HepG2 (cell line): ENCODE data around the gene TTYH2. TPM values are rescaled to one million over a fixed set of nuclear protein-coding genes. Genes with fewer than 3 reads are reported as not detected.

Experiments
- BORCS8-MEF2B ChIP-seq: sonication (generic); formaldehyde crosslinking; IDR thresholded peaks from 2 replicates; pipeline ENCODE4 v1.8.0; 2022; ENCODE audit warnings: mild to moderate bottlenecking, missing genetic modification reagents
- CBX5 ChIP-seq: sonication (generic); formaldehyde crosslinking; IDR thresholded peaks from 2 replicates; pipeline ENCODE4 v1.4.0; 2020; ENCODE audit warnings: missing genetic modification reagents, borderline replicate concordance
- EHMT2 ChIP-seq: fragments of 200-600 bp; sonication (generic); IDR thresholded peaks from 2 replicates; pipeline ENCODE4 v1.7.0; 2017; ENCODE audit warnings: antibody characterized with exemption, low read depth, low read length, borderline replicate concordance
- ETV5 ChIP-seq: IDR thresholded peaks from 2 replicates; pipeline ENCODE4 v1.6.1; 2018; ENCODE audit warnings: missing biosample characterization, missing genetic modification reagents, inconsistent platforms, borderline replicate concordance
- ETV6 ChIP-seq: sonication (generic); formaldehyde crosslinking; conservative IDR thresholded peaks from 2 replicates; pipeline ENCODE4 v1.4.0; 2020; ENCODE audit warnings: missing genetic modification reagents
- FOXM1 ChIP-seq: sonication (generic); formaldehyde crosslinking; IDR thresholded peaks from 2 replicates; pipeline ENCODE4 v1.5.0; 2020; ENCODE audit warnings: missing genetic modification reagents
- HES4 ChIP-seq: sonication (generic); formaldehyde crosslinking; IDR thresholded peaks from 2 replicates; pipeline ENCODE4 v1.9.0; 2021; ENCODE audit warnings: mild to moderate bottlenecking, missing genetic modification reagents, borderline replicate concordance
- HOXA3 ChIP-seq: sonication (generic); formaldehyde crosslinking; IDR thresholded peaks from 2 replicates; pipeline ENCODE4 v1.5.0; 2020; ENCODE audit warnings: missing genetic modification reagents
- MEIS2 ChIP-seq: sonication (generic); formaldehyde crosslinking; IDR thresholded peaks from 2 replicates; pipeline ENCODE4 v1.9.0; 2021; ENCODE audit warnings: mild to moderate bottlenecking, missing genetic modification reagents
- MTF2 ChIP-seq: sonication (generic); formaldehyde crosslinking; IDR thresholded peaks from 2 replicates; pipeline ENCODE4 v1.5.0; 2020; ENCODE audit warnings: missing genetic modification reagents, borderline replicate concordance
- NFKBIZ ChIP-seq: IDR thresholded peaks from 2 replicates; pipeline ENCODE4 v1.6.1; 2018; ENCODE audit warnings: missing genetic modification reagents, missing compliant biosample characterization
- NFYC ChIP-seq: IDR thresholded peaks from 2 replicates; pipeline ENCODE4 v1.6.1; 2016; ENCODE audit warnings: missing genetic modification reagents, missing compliant biosample characterization
- NR0B2 ChIP-seq: sonication (generic); formaldehyde crosslinking; IDR thresholded peaks from 2 replicates; pipeline ENCODE4 v1.4.0; 2020; ENCODE audit warnings: mild to moderate bottlenecking, missing genetic modification reagents
- SNRNP70 ChIP-seq: fragments of 200-400 bp; formaldehyde crosslinking; IDR thresholded peaks from 2 replicates; pipeline ENCODE4 v1.6.1; 2017; ENCODE audit warnings: mild to moderate bottlenecking, low read depth, low read length, moderate library complexity
- STAT5B ChIP-seq: sonication (generic); formaldehyde crosslinking; IDR thresholded peaks from 2 replicates; pipeline ENCODE4 v1.4.0; 2020; ENCODE audit warnings: missing genetic modification reagents
- TSC22D2 ChIP-seq: sonication (generic); formaldehyde crosslinking; IDR thresholded peaks from 2 replicates; pipeline ENCODE4 v1.5.1; 2020; ENCODE audit warnings: missing genetic modification reagents, mild to moderate bottlenecking, borderline replicate concordance
- ZNF430 ChIP-seq: sonication (generic); formaldehyde crosslinking; IDR thresholded peaks from 2 replicates; pipeline ENCODE4 v1.9.0; 2021; ENCODE audit warnings: mild to moderate bottlenecking, missing genetic modification reagents
- ZNF441 ChIP-seq: sonication (generic); formaldehyde crosslinking; IDR thresholded peaks from 2 replicates; pipeline ENCODE4 v1.7.0; 2021; ENCODE audit warnings: missing genetic modification reagents, borderline replicate concordance
- ZNF446 ChIP-seq: sonication (generic); formaldehyde crosslinking; IDR thresholded peaks from 2 replicates; pipeline ENCODE4 v1.5.0; 2020; ENCODE audit warnings: mild to moderate bottlenecking, missing genetic modification reagents
- ZNF557 ChIP-seq: sonication (generic); formaldehyde crosslinking; IDR thresholded peaks from 2 replicates; pipeline ENCODE4 v1.4.0; 2020; ENCODE audit warnings: missing genetic modification reagents
- ZNF589 ChIP-seq: sonication (generic); formaldehyde crosslinking; conservative IDR thresholded peaks from 2 replicates; pipeline ENCODE4 v1.8.0; 2022; ENCODE audit warnings: mild to moderate bottlenecking, moderate library complexity, missing genetic modification reagents
- ZNF639 ChIP-seq: conservative IDR thresholded peaks from 2 replicates; pipeline ENCODE4 v1.6.1; 2018; ENCODE audit warnings: missing genetic modification reagents
- ZNF7 ChIP-seq: IDR thresholded peaks from 2 replicates; pipeline ENCODE4 v1.6.1; 2016; ENCODE audit warnings: missing biosample characterization, missing genetic modification reagents
- ZNF773 ChIP-seq: sonication (generic); formaldehyde crosslinking; IDR thresholded peaks from 2 replicates; pipeline ENCODE4 v1.4.0; 2020; ENCODE audit warnings: missing genetic modification reagents, borderline replicate concordance
- ZNF780A ChIP-seq: sonication (generic); formaldehyde crosslinking; IDR thresholded peaks from 2 replicates; pipeline ENCODE4 v1.8.0; 2022; ENCODE audit warnings: mild to moderate bottlenecking, missing genetic modification reagents, moderate library complexity
- polyA plus RNA-seq, 8 experiments: library from polyadenylated mRNA; depleted of rRNA in 3 of 8; stranded (reverse) in 7 of 8; unstranded in 1 of 8; fragments of >200 nt; fragmentation: Illumina TruSeq in 4 of 8; extraction: Trizol in 4 of 8; gene quantifications; 2 replicates each; pipeline versions ENCODE4 v1.2.1 to v1.2.3, GENCODE V29; 2011 to 2016; ENCODE audit warnings: low read depth in 4 of 8, missing spikeins in 1 of 8, mixed read lengths in 1 of 8; ENCODE audit not compliant: insufficient read depth in 1 of 8
- total RNA-seq, 5 experiments: library from RNA; depleted of rRNA; stranded (reverse); fragments of >200 nt; fragmentation: Illumina TruSeq; extraction: Trizol; gene quantifications; 2 replicates each; pipeline ENCODE4 v1.2.3, GENCODE V29; 2016; ENCODE audit warnings: low read depth in 1 of 5
- TF ChIP-seq, protein P1 (sequence below): sonication (generic); formaldehyde crosslinking; conservative IDR thresholded peaks from 2 replicates; pipeline ENCODE4 v1.4.0; 2020; ENCODE audit warnings: missing genetic modification reagents
- TF ChIP-seq, protein P2 (sequence below): IDR thresholded peaks from 2 replicates; pipeline ENCODE4 v1.6.1; 2016; ENCODE audit warnings: low read depth

The TTYH2 gene
- total and polyA plus RNA-seq, 2 of the 13 experiments (the other 11 are each of a cell fraction or from before 2014, with no cell fraction given), result 0.77 to 0.96 TPM

DNA sequence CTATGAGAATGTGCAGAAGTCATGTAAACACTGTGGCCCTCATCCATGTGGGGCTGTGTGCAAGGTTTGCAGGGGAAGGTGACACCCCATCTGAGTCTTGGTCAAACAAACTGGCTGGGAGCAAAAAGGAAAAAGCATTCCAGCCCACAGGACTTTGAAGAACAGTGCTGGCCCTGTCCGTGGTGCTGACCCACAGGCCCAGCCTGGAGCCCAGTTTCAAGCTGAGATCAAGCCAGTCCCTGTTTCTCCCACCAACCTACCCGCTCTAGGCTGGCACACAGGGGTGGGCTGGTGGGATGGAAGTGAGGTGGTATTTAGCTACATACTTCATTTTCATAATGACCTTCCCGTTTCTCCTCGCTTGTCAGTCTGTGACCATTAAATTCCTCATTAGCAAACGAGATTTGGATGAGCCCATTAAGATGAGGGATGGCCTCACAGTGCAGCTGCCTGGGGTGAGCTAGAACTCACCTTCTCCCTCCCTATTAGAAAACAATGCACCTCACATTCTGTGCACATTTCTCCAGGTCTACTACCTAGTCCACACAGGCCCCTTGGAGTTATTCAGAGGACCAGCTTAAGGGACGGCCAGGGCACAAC, 22.5 kb upstream of the TTYH2 start (continued):
- TF ChIP-seq HES4 (CRISPR knock-in tag) (peak; percentile 79), ZNF446 (CRISPR knock-in tag) (peak; percentile 65), ZNF441 (CRISPR knock-in tag) (no peak), NFYC (CRISPR knock-in tag) (no peak), HOXA3 (CRISPR knock-in tag) (0 out of 2 replicates have a peak, but pooled peaks have one; percentile 40), MEIS2 (peak; percentile 88), EHMT2 (peak; percentile 62; the same call in 1 of the 2 replicates), ZNF557 (0 out of 2 replicates have a peak, but pooled peaks have one; percentile 58), ZNF589 (CRISPR knock-in tag) (0 out of 2 replicates have a peak, but pooled peaks have one; percentile 40), CBX5 (CRISPR knock-in tag) (no peak), ZNF773 (CRISPR knock-in tag) (peak; percentile 87; the same call in 1 of the 2 replicates), MTF2 (CRISPR knock-in tag) (no peak), NFKBIZ (0 out of 2 replicates have a peak, but pooled peaks have one; percentile 34), SNRNP70 (no peak), BORCS8-MEF2B (peak; percentile 75), ZNF430 (peak; percentile 66; the same call in 1 of the 2 replicates), FOXM1 (CRISPR knock-in tag) (0 out of 2 replicates have a peak, but pooled peaks have one; percentile 72), STAT5B (CRISPR knock-in tag) (no peak), ETV6 (CRISPR knock-in tag) (peak; percentile 69; the same call in 1 of the 2 replicates), TSC22D2 (CRISPR knock-in tag) (peak; percentile 86; the same call in 1 of the 2 replicates), NR0B2 (CRISPR knock-in tag) (no peak), ZNF639 (peak; percentile 59; the same call in 1 of the 2 replicates), ETV5 (0 out of 2 replicates have a peak, but pooled peaks have one; percentile 18), ZNF780A (CRISPR knock-in tag) (peak; percentile 52; the same call in 1 of the 2 replicates), ZNF7 (CRISPR knock-in tag) (peak; percentile 7; the same call in 1 of the 2 replicates)
- TF ChIP-seq, protein P1, sequence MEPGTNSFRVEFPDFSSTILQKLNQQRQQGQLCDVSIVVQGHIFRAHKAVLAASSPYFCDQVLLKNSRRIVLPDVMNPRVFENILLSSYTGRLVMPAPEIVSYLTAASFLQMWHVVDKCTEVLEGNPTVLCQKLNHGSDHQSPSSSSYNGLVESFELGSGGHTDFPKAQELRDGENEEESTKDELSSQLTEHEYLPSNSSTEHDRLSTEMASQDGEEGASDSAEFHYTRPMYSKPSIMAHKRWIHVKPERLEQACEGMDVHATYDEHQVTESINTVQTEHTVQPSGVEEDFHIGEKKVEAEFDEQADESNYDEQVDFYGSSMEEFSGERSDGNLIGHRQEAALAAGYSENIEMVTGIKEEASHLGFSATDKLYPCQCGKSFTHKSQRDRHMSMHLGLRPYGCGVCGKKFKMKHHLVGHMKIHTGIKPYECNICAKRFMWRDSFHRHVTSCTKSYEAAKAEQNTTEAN (CRISPR knock-in tag), result peak; percentile 66; the same call in 1 of the 2 replicates
- TF ChIP-seq, protein P2, sequence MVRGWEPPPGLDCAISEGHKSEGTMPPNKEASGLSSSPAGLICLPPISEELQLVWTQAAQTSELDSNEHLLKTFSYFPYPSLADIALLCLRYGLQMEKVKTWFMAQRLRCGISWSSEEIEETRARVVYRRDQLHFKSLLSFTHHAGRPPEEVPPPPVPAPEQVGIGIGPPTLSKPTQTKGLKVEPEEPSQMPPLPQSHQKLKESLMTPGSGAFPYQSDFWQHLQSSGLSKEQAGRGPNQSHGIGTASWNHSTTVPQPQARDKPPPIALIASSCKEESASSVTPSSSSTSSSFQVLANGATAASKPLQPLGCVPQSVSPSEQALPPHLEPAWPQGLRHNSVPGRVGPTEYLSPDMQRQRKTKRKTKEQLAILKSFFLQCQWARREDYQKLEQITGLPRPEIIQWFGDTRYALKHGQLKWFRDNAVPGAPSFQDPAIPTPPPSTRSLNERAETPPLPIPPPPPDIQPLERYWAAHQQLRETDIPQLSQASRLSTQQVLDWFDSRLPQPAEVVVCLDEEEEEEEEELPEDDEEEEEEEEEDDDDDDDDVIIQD (CRISPR knock-in tag), result no peak
